Activated CD4-positive, alpha-beta T cell treated with anti-CD3 and anti-CD28 coated beads, Interleukin-2, amount 50 U/mL, for 48 hours (primary cell): ENCODE measurements around the gene RMND1.
"Not testable (repeated sequence)": the region's sequence is repeated elsewhere in the genome, so short reads cannot be mapped to it uniquely, and the experiment has no call there.

Source experiments
- DNase-seq, 2 experiments: peaks; one replicate each; pipeline ENCODE4 v3.0.0-alpha.2; 2020

The RMND1 gene

GRCh38 chr6:151451417-151451949, 443 bp downstream of the RMND1 start:
- DNase-seq: no peak

GRCh38 chr6:151450928-151451327, 998 bp downstream of the RMND1 start:
- DNase-seq: not testable (repeated sequence)

DNA sequence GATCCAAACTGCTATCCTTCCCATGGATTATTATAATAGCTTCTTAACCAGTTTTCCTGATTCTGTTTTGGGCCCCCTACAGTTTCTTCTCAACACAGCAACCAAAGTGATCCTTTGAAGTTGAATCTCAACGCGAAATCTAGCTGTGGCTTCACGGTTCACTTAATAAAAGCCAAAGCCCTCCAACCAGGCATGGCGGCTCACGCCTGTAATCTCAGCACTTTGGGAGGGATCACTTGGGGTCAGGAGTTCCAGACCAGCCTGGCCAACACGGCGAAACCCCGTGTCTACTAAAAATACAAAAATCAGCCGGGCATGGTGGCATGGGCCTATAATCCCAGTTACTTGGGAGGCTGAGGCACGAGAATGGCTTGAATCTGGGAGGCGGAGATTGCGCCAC, 3.3 kb downstream of the RMND1 start:
- no peak for DNase-seq

- no peak for DNase-seq
Observed at GRCh38 chr6:151447237-151447636, 4.7 kb downstream of the RMND1 start.

- DNase-seq: no peak
Observed at GRCh38 chr6:151445482-151445881, 6.4 kb downstream of the RMND1 start.

- DNase-seq: no peak
Observed at GRCh38 chr6:151443911-151444621, 7.9 kb downstream of the RMND1 start.

DNA sequence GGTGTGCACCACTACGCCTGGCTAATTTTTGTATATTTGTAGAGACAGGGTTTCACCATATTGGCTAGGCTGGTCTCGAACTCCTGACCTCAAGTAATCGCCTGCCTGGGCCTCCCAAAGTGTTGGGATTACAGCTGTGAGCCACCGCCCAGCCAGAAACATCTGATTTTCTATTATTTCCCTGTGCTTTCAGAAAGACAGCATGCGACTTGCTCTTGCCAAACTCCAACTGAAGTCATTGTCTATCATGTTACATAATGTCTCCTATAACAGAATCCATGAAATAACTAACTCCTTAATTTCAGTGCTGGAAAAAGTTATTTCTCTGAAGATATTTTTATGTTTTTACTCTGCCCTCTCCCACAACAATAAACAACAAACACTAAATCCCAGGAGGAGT, 8.5 kb downstream of the RMND1 start:
- DNase-seq: no peak

GRCh38 chr6:151442371-151442770, 9.6 kb downstream of the RMND1 start:
- no peak for DNase-seq

GRCh38 chr6:151441390-151442166, 10.3 kb downstream of the RMND1 start:
- no peak for DNase-seq

DNA sequence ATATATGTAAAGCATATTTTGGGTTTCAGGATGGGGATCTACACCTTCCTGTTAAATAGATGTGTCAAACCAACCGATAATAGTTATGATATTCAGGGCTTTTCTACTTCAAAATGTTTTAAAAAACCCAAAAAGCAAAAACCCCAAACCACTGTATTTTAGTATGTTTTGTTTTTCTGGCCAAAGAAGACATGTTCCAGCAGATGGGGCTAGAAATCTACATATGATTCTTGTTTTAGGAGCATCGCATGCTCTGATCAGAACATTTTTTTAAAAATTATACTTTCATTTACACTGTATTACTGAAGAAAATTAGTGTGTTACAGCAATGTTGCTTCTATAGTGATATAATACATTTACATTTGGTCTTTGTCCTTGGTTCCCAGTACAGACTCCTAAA, 11.0 kb downstream of the RMND1 start:
- no peak for DNase-seq

GRCh38 chr6:151440498-151440897, 11.4 kb downstream of the RMND1 start:
- DNase-seq: no peak

GRCh38 chr6:151437401-151437800, 14.5 kb downstream of the RMND1 start:
- no peak for DNase-seq

DNA sequence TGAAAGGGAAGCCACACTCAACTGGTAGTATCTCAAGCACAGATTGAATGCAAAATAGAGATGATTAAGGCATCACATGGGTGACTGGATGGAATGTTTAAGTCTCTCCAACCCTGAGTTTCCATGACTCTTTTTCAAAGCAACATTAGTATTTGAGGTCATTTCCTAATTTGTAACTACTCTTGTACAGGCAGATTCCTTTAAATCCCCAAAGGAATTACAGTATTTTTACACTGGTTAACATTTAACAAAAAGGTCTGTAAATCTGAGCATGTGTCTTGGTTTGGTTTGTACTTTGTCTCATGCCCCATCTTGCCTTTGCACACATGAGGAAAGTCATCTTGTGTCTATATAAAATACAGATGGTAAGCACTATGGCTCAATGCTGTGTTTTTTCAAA, 15.1 kb downstream of the RMND1 start:
- DNase-seq: no peak

GRCh38 chr6:151436300-151436699, 15.6 kb downstream of the RMND1 start:
- DNase-seq: no peak

- DNase-seq: no peak
Observed at GRCh38 chr6:151434369-151434768, 17.6 kb downstream of the RMND1 start.

DNA sequence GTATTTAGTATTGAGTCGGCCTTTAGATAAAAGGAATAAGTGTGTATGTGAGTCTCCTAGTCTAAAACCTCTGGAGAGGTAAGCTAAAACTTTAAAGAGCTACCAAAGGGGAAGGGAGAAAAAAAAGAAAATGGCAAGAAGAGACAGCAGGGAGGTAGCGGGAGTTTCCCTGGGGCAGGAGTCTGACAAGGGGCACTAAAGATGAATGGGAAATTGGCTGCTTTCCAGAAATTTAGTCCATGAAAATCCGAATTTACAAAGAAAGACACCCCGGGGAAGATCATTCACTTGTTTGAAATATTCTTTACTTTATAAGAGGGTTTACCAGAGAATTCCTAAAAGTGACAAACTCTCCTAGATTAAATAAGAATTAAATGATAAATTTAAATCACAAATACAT, 19.3 kb downstream of the RMND1 start:
- no peak for DNase-seq

GRCh38 chr6:151431337-151431736, 20.6 kb downstream of the RMND1 start:
- no peak for DNase-seq

GRCh38 chr6:151430886-151431285, 21.0 kb downstream of the RMND1 start:
- DNase-seq: no peak

DNA sequence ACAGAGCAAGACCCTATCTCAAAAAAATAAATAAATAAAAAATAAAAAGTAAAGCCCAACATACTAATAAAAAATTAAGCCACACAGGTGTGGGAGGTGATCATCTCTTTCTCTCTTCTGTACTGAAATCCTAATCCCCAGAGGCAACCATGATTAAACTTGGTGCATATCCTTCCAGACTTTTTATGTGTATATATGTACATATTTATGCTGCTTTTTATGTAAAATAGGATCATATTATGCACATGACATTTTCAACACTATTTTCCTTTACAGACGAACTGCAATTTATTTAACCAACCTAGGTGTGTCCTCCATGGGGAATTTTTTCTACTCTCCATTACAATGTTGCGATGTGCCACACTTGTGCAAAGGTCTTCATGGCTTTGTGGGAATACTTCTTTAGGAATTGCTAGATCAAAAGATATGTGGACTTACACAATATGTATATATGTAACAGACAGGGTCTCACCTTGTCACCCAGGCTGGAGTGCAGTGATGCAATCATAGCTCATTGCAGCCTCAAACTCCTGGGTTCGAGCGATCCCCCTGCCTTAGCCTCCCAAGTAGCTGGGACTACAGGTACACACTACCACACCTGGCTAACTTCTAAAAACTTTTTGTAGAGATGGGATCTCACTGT, 23.7 kb downstream of the RMND1 start:
- DNase-seq: no peak

GRCh38 chr6:151425561-151425960, 26.4 kb downstream of the RMND1 start:
- DNase-seq: no peak

GRCh38 chr6:151422981-151423380, 28.9 kb downstream of the RMND1 start:
- DNase-seq: no peak

DNA sequence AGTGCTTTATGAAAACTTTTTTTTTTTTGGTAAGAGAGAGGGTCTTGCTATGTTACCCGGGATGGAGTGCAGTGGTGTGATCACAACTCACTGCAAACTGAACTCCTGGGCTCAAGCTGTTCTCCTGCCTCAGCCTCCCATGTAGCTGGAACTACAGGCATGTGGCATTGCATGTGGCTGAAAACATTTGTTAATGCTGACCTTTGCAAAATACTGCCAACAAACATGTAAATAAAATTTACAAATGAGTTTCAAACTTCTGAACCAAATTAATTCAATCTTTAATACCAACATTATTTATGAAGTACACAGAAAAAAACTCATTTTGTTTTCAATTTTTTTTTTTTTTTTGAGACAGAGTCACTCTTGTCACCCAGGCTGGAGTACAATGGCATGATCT, 34.4 kb downstream of the RMND1 start:
- no peak for DNase-seq

DNA sequence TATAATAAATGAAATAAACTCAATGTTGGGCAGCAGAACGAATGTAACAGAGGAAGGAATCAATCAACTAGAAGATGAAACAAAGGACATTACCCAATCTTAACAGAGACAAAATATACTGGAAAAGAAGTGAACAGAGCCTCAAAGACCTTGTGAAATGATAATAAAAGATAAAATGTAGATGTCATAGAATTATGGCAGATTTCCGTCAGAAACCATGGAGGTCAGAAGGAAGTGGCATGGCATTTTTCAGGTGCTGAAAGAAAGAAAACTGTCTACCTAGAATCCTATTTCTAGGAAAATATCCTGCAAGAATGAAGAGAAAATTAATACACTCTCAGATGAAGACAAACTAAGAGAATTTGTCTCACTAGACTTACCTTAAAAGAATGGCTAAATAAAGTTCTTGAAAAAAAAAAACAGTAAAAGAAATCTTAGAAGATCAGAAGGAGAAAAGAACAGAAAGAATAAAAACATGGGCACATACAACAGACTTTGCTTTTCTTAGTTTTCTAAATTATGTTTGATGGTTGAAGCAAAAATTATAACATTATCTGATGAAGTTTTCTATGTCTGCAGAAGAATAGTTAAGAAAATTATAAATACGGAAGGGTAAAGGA, 37.2 kb downstream of the RMND1 start:
- DNase-seq: no peak
